Prostate gland (tissue), 2 donors: ENCODE data around the gene RPP14. TPM values are rescaled to one million over a fixed set of nuclear protein-coding genes. Genes with fewer than 3 reads are reported as not detected.

Source experiments
- DNase-seq: peaks from one replicate; pipeline ENCODE4 v3.0.0-alpha.2; 2019; ENCODE audit warnings: low spot score
- H3K27ac ChIP-seq, 2 donors: fragments of 200-600 bp; sonication (generic); 2 replicates each; pipeline ENCODE4 v1.5.1; 2017 to 2019
- H3K27me3 ChIP-seq: fragments of 200-600 bp; sonication (generic); replicated peaks from 2 replicates; pipeline ENCODE4 v1.5.1; 2019; ENCODE audit not compliant: insufficient read depth
- H3K36me3 ChIP-seq, 2 donors: fragments of 200-600 bp; sonication (generic); 1 replicate in 1 of 2; 2 replicates in 1 of 2; pipeline versions ENCODE4 v1.5.1 to v1.8.1; 2017 to 2019
- H3K4me1 ChIP-seq: fragments of 200-600 bp; sonication (generic); replicated peaks from 2 replicates; pipeline ENCODE4 v1.5.1; 2019
- H3K4me3 ChIP-seq, 2 donors: fragments of 200-600 bp; sonication (generic); 2 replicates each; pipeline ENCODE4 v1.5.1; 2017 to 2019
- H3K9me3 ChIP-seq: fragments of 200-600 bp; sonication (generic); 2 replicates; pipeline ENCODE4 v1.5.1; 2017
- POLR2A ChIP-seq: fragments of 450-650 bp; IDR thresholded peaks from one replicate; pipeline ENCODE4 v1.6.1; 2016; ENCODE audit warnings: antibody characterized with exemption, mild to moderate bottlenecking
- POLR2AphosphoS5 ChIP-seq: sonication (generic); formaldehyde crosslinking; IDR thresholded peaks from one replicate; pipeline ENCODE4 v1.6.1; 2017; ENCODE audit warnings: antibody characterized with exemption
- WGBS: methylation state at CpG from one replicate; pipeline ENCODE4 v1.1.5; 2018; 5-methylcytosine and 5-hydroxymethylcytosine counted together
- intact Hi-C: fragments of 100-400 bp; cut with DNase I; formaldehyde crosslinking; loops from one replicate; pipeline ENCODE4 v1.14.2; 2022
- total RNA-seq, 2 donors: library from RNA; depleted of rRNA; stranded (reverse); fragments of >200 nt; gene quantifications; one replicate each; pipeline ENCODE4 v1.1.0, GENCODE V29; 2016
- TF ChIP-seq, protein P1 (sequence below), 4 experiments: fragments of 200-600 bp in 2 of 4; fragments of 450-650 bp in 2 of 4; sonication (generic) in 2 of 4; IDR thresholded peaks; 1 replicate in 3 of 4; 2 replicates in 1 of 4; pipeline ENCODE4 v1.5.1; 2016 to 2019; ENCODE audit warnings: antibody characterized with exemption in 4 of 4, mild to moderate bottlenecking in 2 of 4, moderate library complexity in 2 of 4

RPP14 gene
- total RNA-seq, 2 donors from 2014 or later = 7.1 to 12.5 TPM

DNA sequence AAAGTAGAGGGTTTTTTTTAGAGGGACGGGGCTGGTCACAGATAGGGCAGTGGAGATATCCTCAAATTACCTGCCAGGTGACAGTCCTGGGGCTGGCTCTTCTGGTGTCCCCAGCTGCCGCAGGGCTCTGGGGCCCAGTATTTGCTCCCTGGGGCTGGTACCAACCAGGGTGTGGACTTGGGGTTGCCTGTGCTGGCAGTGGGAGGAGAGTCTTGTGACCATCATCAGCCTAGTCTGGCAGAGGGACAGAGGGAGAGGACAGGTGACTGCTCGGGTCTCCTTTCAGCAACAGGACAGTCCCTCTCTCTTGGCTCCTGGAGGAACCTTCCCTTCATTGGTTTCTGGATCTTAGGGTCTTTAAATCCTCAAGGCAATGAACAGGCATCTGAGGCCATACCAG is 7.9 kb upstream of the RPP14 start:
- H3K27ac ChIP-seq = no peak overlapping the region
- no peaks in the 10 kb centered on the region for H3K4me1 ChIP-seq
- no peaks in the 10 kb centered on the region for H3K9me3 ChIP-seq
- no peaks in the 10 kb centered on the region for H3K27me3 ChIP-seq
- intact Hi-C loops = loop anchor here (2.0 to 5.0 kb wide), 3 partner anchors 61 to 121 kb away; partner anchors contain the start of gene ABHD6
- no peak for TF ChIP-seq POLR2AphosphoS5
- TF ChIP-seq POLR2A = no peak
- TF ChIP-seq, protein P1, sequence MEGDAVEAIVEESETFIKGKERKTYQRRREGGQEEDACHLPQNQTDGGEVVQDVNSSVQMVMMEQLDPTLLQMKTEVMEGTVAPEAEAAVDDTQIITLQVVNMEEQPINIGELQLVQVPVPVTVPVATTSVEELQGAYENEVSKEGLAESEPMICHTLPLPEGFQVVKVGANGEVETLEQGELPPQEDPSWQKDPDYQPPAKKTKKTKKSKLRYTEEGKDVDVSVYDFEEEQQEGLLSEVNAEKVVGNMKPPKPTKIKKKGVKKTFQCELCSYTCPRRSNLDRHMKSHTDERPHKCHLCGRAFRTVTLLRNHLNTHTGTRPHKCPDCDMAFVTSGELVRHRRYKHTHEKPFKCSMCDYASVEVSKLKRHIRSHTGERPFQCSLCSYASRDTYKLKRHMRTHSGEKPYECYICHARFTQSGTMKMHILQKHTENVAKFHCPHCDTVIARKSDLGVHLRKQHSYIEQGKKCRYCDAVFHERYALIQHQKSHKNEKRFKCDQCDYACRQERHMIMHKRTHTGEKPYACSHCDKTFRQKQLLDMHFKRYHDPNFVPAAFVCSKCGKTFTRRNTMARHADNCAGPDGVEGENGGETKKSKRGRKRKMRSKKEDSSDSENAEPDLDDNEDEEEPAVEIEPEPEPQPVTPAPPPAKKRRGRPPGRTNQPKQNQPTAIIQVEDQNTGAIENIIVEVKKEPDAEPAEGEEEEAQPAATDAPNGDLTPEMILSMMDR (IDR thresholded peaks at IDR 0.05) = no peak
- H3K4me3 ChIP-seq = no peak overlapping the region
- no peak for DNase-seq
- H3K36me3 ChIP-seq = no peaks in the 10 kb centered on the region
- 76% methylated on average over 3 of the region's 3 CpGs for WGBS

DNA sequence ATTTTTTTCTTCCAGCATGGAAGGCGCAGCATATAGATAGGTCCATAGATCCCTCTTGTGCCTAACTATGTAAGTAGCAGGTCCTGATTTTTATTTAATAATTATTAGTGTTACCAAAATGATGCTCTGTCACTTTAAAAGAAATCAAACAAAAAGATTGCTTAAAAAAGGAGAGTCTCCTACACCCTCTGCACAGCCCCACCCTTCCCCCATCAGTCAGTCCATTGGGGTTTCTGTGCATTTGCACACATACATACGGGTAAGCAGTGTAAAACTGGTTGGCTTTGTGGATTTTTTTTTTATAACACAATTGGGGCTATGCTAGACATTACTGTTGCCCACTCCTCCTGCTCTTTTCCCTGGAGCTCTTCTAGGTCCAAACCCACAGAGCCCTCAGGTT is 7.0 kb upstream of the RPP14 start:
- no peaks in the 10 kb centered on the region for H3K4me1 ChIP-seq

DNA sequence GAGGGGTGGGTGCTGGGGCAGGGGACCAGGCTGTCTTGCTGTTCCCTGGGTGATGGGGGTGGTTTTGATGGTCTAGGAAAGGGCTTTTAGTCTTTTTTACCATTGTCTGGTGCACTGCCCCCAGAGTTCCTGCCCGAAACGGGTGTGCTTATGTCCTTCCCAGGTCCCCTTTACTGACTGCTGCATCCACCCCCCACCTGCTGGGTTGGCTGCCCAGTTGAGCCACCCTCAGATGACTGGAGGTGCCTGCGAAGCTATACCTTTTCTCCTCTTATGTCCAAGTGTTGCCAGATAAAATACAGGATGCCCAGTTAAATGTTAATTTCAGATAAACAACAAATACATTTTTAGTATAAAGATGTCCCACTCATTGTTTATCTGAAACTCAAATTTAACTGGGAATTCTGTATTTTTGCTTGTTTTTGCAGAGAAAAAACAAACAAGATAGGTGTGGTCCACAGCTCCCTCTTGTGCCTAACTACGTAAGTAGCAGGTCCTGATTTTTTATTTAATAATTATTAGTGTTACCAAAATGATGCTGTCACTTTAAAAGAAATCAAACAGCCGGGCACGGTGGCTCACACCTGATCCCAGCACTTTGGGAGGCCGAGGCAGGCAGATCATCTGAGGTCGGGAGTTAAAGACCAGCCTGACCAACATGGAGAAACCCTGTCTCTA is 6.1 kb upstream of the RPP14 start:
- TF ChIP-seq, protein P1 (IDR thresholded peaks at IDR 0.05) = peak in 3 of 4 experiments; percentile 51 to 73 (median 71)
- TF ChIP-seq POLR2A = no peak
- no peak for DNase-seq
- Histone ChIP-seq H3K4me3 (no peak overlapping the region), H3K27me3 (no peaks in the 10 kb centered on the region), H3K9me3 (no peaks in the 10 kb centered on the region), H3K4me1 (no peaks in the 10 kb centered on the region), H3K27ac (no peak overlapping the region), H3K36me3 (no peaks in the 10 kb centered on the region)
- WGBS = 11% methylated on average over 8 of the region's 8 CpGs
- intact Hi-C loops = loop anchor here (2.0 to 5.0 kb wide), 3 partner anchors 63 to 123 kb away; partner anchors contain the start of gene ABHD6

More for the DNA sequence above, 7.0 kb upstream of the RPP14 start:
- H3K4me3 ChIP-seq = no peak overlapping the region
- intact Hi-C loops = loop anchor here (2.0 to 5.0 kb wide), 3 partner anchors 62 to 122 kb away; partner anchors contain the start of gene ABHD6
- no peak overlapping the region for H3K27ac ChIP-seq
- no peak for TF ChIP-seq POLR2AphosphoS5
- no peak for TF ChIP-seq POLR2A
- TF ChIP-seq, protein P1 (IDR thresholded peaks at IDR 0.05) = no peak
- no peaks in the 10 kb centered on the region for H3K36me3 ChIP-seq
- no peaks in the 10 kb centered on the region for H3K9me3 ChIP-seq
- 64% methylated on average over 2 of the region's 2 CpGs for WGBS
- H3K27me3 ChIP-seq = no peaks in the 10 kb centered on the region
- DNase-seq = no peak

DNA sequence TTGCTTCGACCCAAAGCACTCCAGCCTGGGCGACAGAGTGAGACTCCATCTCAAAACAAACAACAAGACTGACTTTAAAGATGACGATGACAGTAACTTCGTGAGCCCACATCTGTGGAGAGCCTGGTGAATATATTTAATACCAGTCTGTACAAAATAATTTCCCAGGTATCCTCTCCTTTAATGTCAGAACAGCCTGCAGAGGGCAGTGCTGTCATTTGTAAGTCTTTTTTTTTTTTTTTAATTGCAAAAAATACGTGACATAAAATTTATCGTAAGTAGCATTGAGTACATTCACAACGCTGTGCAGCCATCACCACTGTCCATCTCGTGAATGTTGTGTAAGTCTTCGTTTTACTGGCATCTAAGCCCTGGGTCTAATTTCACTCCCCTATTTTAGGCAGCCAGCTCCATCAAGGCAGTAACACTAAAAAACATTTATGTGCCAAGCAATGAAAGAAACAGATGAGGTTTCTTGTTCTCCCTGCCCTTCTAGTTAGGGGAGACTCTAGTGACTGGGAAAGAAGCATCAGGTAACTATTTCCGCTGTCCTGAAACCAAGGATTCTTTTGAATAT is 1.7 kb downstream of the RPP14 start:
- Histone ChIP-seq H3K27ac (peak overlapping the region; percentile 95 to 98), H3K27me3 (no peaks in the 10 kb centered on the region), H3K4me3 (peak overlapping the region; percentile 75 to 88), H3K9me3 (no peaks in the 10 kb centered on the region), H3K4me1 (peaks cover 17% of the 10 kb centered on the region), H3K36me3 (peaks cover 0 to 5% of the 10 kb centered on the region in 2 donors)
- TF ChIP-seq POLR2A (no peak), POLR2AphosphoS5 (peak; percentile 3)
- TF ChIP-seq, protein P1 (IDR thresholded peaks at IDR 0.05) = peak in 3 of 4 experiments; percentile 16 to 40 (median 31)
- 21% methylated on average over 10 of the region's 10 CpGs for whole genome bisulfite sequencing
- intact Hi-C loops = loop anchor here (2.0 kb wide), 1 partner anchor 71 kb away; the partner anchor contains the start of gene ABHD6
- peak; percentile 23 for DNase-seq
